ENCODE data around the gene OR2A5. TPM values are rescaled to one million over a fixed set of nuclear protein-coding genes. Genes with fewer than 3 reads are reported as not detected.

The OR2A5 gene
- total RNA-seq, 1 donor from 2014 or later, result not detected

DNA sequence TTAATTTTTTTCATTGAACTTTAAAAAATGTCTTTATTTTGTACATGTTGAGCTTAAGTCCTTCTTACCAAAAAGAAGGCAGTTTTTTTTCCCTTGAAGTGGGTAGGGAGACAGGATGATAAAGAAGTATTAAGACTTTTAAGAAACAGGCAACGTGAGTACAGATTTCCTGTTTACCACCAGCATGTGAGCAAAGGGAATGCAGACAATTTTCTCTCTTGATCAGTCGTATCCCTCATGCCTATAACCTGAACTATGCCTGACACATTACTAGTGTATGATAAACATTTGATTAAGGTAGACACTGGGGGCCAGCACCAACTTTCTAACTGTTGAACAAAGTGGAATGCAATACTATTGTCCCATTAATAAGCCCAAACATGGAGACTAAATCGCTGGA lies 51.9 kb downstream of the OR2A5 start:
- Histone ChIP-seq H3K9me3 (ENCODE audit: insufficient read depth, low read depth, low read length) (no peaks in the 10 kb centered on the region), H3K27me3 (ENCODE audit: insufficient read depth, low read length) (no peaks in the 10 kb centered on the region), H2AFZ (ENCODE audit: low read depth, low read length) (no peak overlapping the region), H3K79me2 (ENCODE audit: insufficient read depth, low read length) (no peaks in the 10 kb centered on the region), H3K4me2 (ENCODE audit: low read length) (no peak overlapping the region), H3K4me3 (ENCODE audit: insufficient read depth, low read depth, low read length) (no peak overlapping the region), H4K20me1 (ENCODE audit: insufficient read depth, low read length) (no peaks in the 10 kb centered on the region), H3K9ac (ENCODE audit: low read length) (no peak overlapping the region), H3K27ac (ENCODE audit: low read depth, low read length) (no peak overlapping the region), H3K4me1 (ENCODE audit: insufficient read depth, low read length) (no peaks in the 10 kb centered on the region), H3K36me3 (ENCODE audit: insufficient read depth, low read length) (no peaks in the 10 kb centered on the region)
- no peak for TF ChIP-seq EZH2 (IDR thresholded peaks at IDR 0.05; ENCODE audit: insufficient read depth, low read length)
- TF ChIP-seq, protein P1, sequence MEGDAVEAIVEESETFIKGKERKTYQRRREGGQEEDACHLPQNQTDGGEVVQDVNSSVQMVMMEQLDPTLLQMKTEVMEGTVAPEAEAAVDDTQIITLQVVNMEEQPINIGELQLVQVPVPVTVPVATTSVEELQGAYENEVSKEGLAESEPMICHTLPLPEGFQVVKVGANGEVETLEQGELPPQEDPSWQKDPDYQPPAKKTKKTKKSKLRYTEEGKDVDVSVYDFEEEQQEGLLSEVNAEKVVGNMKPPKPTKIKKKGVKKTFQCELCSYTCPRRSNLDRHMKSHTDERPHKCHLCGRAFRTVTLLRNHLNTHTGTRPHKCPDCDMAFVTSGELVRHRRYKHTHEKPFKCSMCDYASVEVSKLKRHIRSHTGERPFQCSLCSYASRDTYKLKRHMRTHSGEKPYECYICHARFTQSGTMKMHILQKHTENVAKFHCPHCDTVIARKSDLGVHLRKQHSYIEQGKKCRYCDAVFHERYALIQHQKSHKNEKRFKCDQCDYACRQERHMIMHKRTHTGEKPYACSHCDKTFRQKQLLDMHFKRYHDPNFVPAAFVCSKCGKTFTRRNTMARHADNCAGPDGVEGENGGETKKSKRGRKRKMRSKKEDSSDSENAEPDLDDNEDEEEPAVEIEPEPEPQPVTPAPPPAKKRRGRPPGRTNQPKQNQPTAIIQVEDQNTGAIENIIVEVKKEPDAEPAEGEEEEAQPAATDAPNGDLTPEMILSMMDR (IDR thresholded peaks at IDR 0.05; ENCODE audit: insufficient read depth, low read depth, low read length), result no peak
- DNase-seq (ENCODE audit: low read depth) (no peak), FAIRE-seq (no peak)
- no peaks in the 10 kb centered on the region for H3K27me3 Mint-ChIP-seq (ENCODE audit: low read depth, unreplicated experiment)
- no peak overlapping the region for H3K27ac Mint-ChIP-seq (ENCODE audit: unreplicated experiment)
- no peaks in the 10 kb centered on the region for H3K4me1 Mint-ChIP-seq (ENCODE audit: low read depth, unreplicated experiment)
- H3K4me3 Mint-ChIP-seq (ENCODE audit: unreplicated experiment), result no peak overlapping the region
- H3K9me3 Mint-ChIP-seq (ENCODE audit: unreplicated experiment), result no peaks in the 10 kb centered on the region
- H3K36me3 Mint-ChIP-seq (ENCODE audit: low read depth, unreplicated experiment), result no peaks in the 10 kb centered on the region

DNA sequence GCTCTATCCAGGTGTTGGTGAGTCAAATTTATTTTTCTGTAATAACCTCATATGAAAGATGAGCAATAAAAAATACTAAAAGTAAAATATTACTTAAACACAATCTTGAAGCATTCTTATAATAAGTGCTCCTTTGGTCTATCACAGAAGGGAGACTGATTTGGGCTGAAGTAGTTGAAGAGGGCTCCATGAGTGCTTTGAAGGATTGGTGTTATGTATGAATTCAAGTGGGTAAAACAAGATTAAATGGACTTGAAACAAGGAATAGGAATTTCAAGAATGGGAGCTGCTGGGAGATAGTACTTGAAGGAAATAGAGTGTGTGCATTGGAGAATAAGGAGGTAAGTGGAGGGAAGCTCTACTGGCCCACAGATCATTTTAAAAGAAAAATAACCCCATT lies 53.3 kb downstream of the OR2A5 start:
- H4K20me1 ChIP-seq (ENCODE audit: insufficient read depth, low read length), result no peaks in the 10 kb centered on the region
- no peak overlapping the region for H3K4me2 ChIP-seq (ENCODE audit: low read length)
- Mint-ChIP-seq H3K9me3 (ENCODE audit: unreplicated experiment) (no peaks in the 10 kb centered on the region), H3K27me3 (ENCODE audit: low read depth, unreplicated experiment) (no peaks in the 10 kb centered on the region), H3K4me3 (ENCODE audit: unreplicated experiment) (no peak overlapping the region), H3K36me3 (ENCODE audit: low read depth, unreplicated experiment) (no peaks in the 10 kb centered on the region), H3K27ac (ENCODE audit: unreplicated experiment) (no peak overlapping the region), H3K4me1 (ENCODE audit: low read depth, unreplicated experiment) (no peaks in the 10 kb centered on the region)
- H3K36me3 ChIP-seq (ENCODE audit: insufficient read depth, low read length), result no peaks in the 10 kb centered on the region
- DNase-seq (ENCODE audit: low read depth) (no peak), FAIRE-seq (no peak)
- H3K27me3 ChIP-seq (ENCODE audit: insufficient read depth, low read length), result no peaks in the 10 kb centered on the region
- TF ChIP-seq, protein P1 (IDR thresholded peaks at IDR 0.05; ENCODE audit: insufficient read depth, low read depth, low read length), result no peak
- TF ChIP-seq EZH2 (IDR thresholded peaks at IDR 0.05; ENCODE audit: insufficient read depth, low read length), result no peak
- H3K4me3 ChIP-seq (ENCODE audit: insufficient read depth, low read depth, low read length), result no peak overlapping the region
- H3K79me2 ChIP-seq (ENCODE audit: insufficient read depth, low read length), result no peaks in the 10 kb centered on the region
- no peaks in the 10 kb centered on the region for H3K4me1 ChIP-seq (ENCODE audit: insufficient read depth, low read length)
- no peaks in the 10 kb centered on the region for H3K9me3 ChIP-seq (ENCODE audit: insufficient read depth, low read depth, low read length)
- H2AFZ ChIP-seq (ENCODE audit: low read depth, low read length), result no peak overlapping the region
- H3K27ac ChIP-seq (ENCODE audit: low read depth, low read length), result no peak overlapping the region
- H3K9ac ChIP-seq (ENCODE audit: low read length), result no peak overlapping the region

DNA sequence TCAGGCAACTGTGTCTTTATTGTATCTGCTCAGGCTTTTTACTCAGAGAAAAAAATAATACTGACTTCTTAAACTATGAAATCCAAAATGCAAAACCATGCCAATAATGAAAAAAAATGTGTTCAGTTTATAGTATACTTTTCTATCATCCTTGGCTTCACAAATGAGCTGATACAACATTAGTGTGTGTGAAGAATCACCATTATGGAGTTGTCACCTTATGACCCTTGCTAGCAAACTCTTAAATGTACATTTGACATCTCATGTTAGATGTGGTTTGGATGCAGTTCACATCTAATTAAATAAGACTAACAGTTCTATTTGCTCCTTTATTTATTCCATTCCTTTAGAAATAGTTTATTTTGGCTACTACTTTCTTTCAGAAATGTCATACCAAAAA lies 56.5 kb downstream of the OR2A5 start:
- Histone ChIP-seq H3K9ac (ENCODE audit: low read length) (no peak overlapping the region), H2AFZ (ENCODE audit: low read depth, low read length) (no peak overlapping the region), H3K79me2 (ENCODE audit: insufficient read depth, low read length) (no peaks in the 10 kb centered on the region), H3K9me3 (ENCODE audit: insufficient read depth, low read depth, low read length) (no peaks in the 10 kb centered on the region), H3K36me3 (ENCODE audit: insufficient read depth, low read length) (no peaks in the 10 kb centered on the region), H3K4me3 (ENCODE audit: insufficient read depth, low read depth, low read length) (no peak overlapping the region), H4K20me1 (ENCODE audit: insufficient read depth, low read length) (no peaks in the 10 kb centered on the region), H3K4me1 (ENCODE audit: insufficient read depth, low read length) (no peaks in the 10 kb centered on the region), H3K4me2 (ENCODE audit: low read length) (no peak overlapping the region), H3K27ac (ENCODE audit: low read depth, low read length) (no peak overlapping the region), H3K27me3 (ENCODE audit: insufficient read depth, low read length) (no peaks in the 10 kb centered on the region)
- Mint-ChIP-seq H3K9me3 (ENCODE audit: unreplicated experiment) (no peaks in the 10 kb centered on the region), H3K4me1 (ENCODE audit: low read depth, unreplicated experiment) (no peaks in the 10 kb centered on the region), H3K4me3 (ENCODE audit: unreplicated experiment) (no peak overlapping the region), H3K36me3 (ENCODE audit: low read depth, unreplicated experiment) (no peaks in the 10 kb centered on the region), H3K27me3 (ENCODE audit: low read depth, unreplicated experiment) (no peaks in the 10 kb centered on the region), H3K27ac (ENCODE audit: unreplicated experiment) (no peak overlapping the region)
- no peak for FAIRE-seq
- TF ChIP-seq, protein P1 (IDR thresholded peaks at IDR 0.05; ENCODE audit: insufficient read depth, low read depth, low read length), result no peak
- TF ChIP-seq EZH2 (IDR thresholded peaks at IDR 0.05; ENCODE audit: insufficient read depth, low read length), result no peak
- DNase-seq (ENCODE audit: low read depth), result no peak

Other genes starting within 250 kb of the OR2A5 start
- gene TCAF1, start 146.8 kb upstream of the OR2A5 start, total RNA-seq, result 90.8 and 97.4 TPM in 2 replicates
- gene OR2F2, start 113.7 kb upstream of the OR2A5 start, total RNA-seq, result not detected in 2 replicates
- gene OR2F1, start 94.1 kb upstream of the OR2A5 start, total RNA-seq, result not detected in 2 replicates
- not detected in 2 replicates for gene OR6B1, start 48.6 kb upstream of the OR2A5 start, total RNA-seq
- gene OR2A25, start 20.9 kb downstream of the OR2A5 start, total RNA-seq, result not detected in 2 replicates
- not detected in 2 replicates for gene OR2A12, start 37.3 kb downstream of the OR2A5 start, total RNA-seq
- gene OR2A2, start 60.6 kb downstream of the OR2A5 start, total RNA-seq, result not detected in 2 replicates
- gene OR2A14, start 74.2 kb downstream of the OR2A5 start, total RNA-seq, result not detected in 2 replicates
- gene CTAGE4, start 134.5 kb downstream of the OR2A5 start, total RNA-seq, result 0.99 and 1.4 TPM in 2 replicates
- 4.4 and 5.0 TPM in 2 replicates for gene ARHGEF35, start 146.9 kb downstream of the OR2A5 start, total RNA-seq
- gene OR2A42, start 190.7 kb downstream of the OR2A5 start, total RNA-seq, result not detected in 2 replicates
- gene OR2A7, start 215.8 kb downstream of the OR2A5 start, total RNA-seq, result 0.62 and 0.64 TPM in 2 replicates
- gene CTAGE8, start 220.3 kb downstream of the OR2A5 start, total RNA-seq, result 0.96 and 0.98 TPM in 2 replicates

Measured in astrocyte (in vitro differentiated cells and primary cell).